Posterior cingulate gyrus (tissue), 11 donors: ENCODE data around the gene FAF2.
A peak's percentile ranks its signal among the peaks of the same experiment; 100 is the strongest.
"Not testable (repeated sequence)": the region's sequence is repeated elsewhere in the genome, so short reads cannot be mapped to it uniquely, and the experiment has no call there.

Experiments
- DNase-seq, 10 donors: peaks; one replicate each; pipeline versions ENCODE4 v3.0.0 to v3.0.0-alpha.2; 2020 to 2021; ENCODE audit warnings: mixed read lengths in 3 of 10
- intact Hi-C: fragments of 100-400 bp; cut with DNase I; formaldehyde crosslinking; loops from one replicate; pipeline ENCODE4 v1.15.1; 2023

The FAF2 gene

DNA sequence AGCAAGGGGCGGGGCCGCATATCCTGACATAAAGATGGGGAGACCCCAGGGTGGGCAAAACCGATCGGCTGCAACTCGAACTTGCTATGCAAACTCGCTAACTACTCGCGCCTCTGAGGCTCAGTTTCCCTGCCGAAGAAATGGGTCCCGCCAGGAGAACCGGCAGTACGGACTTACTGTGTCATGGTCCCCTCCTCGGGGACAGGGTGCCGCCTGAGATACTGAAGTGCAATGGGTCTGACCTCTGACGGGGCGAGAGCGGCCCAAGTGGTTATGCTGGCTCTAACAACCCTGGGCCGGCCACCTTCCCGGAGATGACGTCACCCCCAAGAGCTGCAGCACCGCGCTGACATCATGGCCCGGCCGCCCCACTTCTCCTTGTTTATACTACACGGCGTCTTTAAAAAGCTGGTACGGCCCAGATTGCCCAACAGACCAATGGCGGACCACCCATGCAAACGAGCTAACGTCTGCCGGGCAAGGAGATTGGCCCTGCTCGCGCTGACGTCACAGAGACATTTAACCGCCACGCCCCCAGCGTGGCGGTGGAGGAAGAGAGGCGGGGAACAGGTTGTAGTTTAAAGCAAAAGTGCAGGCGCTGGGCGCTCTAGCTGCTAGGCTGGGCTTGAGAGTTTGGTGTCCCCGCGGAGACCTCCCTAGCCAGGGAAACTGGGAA is 89.5 kb downstream of the FAF2 start:
- intact Hi-C loops = loop anchor here (1.0 to 10.0 kb wide), 2 partner anchors 89 to 153 kb away; partner anchors contain the start of genes FAF2, HIGD2A and NOP16
- DNase-seq = peak; percentile 97 to 100 (median 99)

- intact Hi-C loops = loop anchor here (10.0 kb wide), 1 partner anchor 154 kb away; the partner anchor contains the start of genes HIGD2A and NOP16
- no peak for DNase-seq
Measured at GRCh38 chr5:176538230-176538988, 90.2 kb downstream of the FAF2 start.

- intact Hi-C loops = loop anchor here (10.0 kb wide), 1 partner anchor 154 kb away; the partner anchor contains the start of genes HIGD2A and NOP16
- DNase-seq = no peak
Measured at GRCh38 chr5:176538989-176539384, 90.8 kb downstream of the FAF2 start.

GRCh38 chr5:176540476-176540899 is 92.3 kb downstream of the FAF2 start:
- intact Hi-C loops = no loop called here
- peak in 1 of 10 donors; percentile 50 for DNase-seq

- DNase-seq = no peak
Measured at GRCh38 chr5:176540956-176541337, 92.8 kb downstream of the FAF2 start.

GRCh38 chr5:176541338-176542134 is 93.4 kb downstream of the FAF2 start:
- DNase-seq = peak in 1 of 10 donors; percentile 84
- intact Hi-C loops = no loop called here

More at GRCh38 chr5:176540956-176541337, 92.8 kb downstream of the FAF2 start:
- intact Hi-C loops = no loop called here

DNA sequence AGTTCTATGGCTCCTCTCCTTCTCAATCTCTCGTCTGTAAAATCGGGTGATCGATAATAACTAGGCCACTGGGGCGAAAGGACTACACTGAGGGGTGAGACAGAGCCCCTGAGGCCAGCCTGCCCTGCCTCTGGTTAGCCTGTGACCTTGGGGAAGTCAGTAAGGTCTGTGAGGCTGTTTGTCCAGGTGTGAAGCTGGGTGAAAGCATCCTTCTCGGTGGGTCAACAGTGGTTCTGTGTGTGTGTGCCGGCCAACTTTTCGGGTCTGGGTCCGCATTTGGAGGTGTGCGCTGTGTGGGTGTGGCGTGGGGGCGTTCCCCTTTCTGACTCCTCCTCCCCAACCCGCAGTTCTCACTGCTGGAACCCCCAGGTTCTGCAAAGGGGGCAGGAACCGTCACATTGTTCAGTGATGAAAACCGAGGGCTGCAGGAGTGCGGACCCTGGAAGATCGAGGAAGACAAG is 94.0 kb downstream of the FAF2 start:
- intact Hi-C loops = no loop called here

DNA sequence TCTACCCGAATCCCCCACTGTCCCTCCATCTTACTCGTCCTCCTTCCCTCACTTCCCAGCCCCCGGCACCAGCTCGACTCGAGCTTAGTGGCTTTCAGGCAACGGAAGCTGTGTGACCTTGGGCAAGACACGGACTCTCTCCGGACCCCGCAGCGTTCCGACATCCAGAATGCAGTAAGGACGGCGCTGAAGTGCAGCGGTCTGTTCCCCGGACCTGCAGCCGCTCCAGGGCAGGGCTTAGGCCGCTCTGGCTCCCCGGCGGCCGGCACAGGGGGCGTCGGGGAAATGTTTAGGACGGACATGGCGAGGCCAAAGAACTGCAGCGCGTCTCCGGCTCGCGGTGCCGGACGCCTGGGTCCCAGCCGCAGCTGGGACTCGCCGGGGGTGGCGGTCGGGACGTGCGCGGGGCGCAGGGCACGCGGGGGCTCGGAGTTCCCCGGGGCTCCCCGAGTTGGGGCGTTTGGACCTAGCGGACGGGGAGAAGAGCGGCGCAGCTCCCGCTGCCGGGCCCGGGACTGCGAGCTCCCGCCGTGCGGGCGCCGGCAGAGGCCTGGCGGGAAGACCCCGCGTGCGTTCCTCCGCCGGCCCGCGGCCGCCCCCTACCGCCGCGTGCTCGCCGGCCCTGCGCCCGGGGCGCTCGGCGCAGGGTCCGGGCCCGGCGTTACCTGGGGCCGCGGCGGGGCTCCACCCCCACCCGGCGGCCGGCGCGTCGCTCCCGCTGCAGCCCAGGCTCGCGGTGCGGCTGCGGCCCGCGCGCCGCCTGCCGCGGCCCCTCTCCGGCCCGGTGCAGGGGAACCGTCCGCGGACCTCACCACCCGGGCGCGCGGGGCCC is 94.6 kb downstream of the FAF2 start:
- peak in 3 of 10 donors; percentile 27 to 87 (median 75) for DNase-seq
- intact Hi-C loops = loop anchor here (1.0 kb wide), 1 partner anchor 127 kb away; the partner anchor contains the start of gene CLTB

More for the DNA sequence above, 94.0 kb downstream of the FAF2 start:
- DNase-seq = peak in 1 of 10 donors; percentile 75

DNA sequence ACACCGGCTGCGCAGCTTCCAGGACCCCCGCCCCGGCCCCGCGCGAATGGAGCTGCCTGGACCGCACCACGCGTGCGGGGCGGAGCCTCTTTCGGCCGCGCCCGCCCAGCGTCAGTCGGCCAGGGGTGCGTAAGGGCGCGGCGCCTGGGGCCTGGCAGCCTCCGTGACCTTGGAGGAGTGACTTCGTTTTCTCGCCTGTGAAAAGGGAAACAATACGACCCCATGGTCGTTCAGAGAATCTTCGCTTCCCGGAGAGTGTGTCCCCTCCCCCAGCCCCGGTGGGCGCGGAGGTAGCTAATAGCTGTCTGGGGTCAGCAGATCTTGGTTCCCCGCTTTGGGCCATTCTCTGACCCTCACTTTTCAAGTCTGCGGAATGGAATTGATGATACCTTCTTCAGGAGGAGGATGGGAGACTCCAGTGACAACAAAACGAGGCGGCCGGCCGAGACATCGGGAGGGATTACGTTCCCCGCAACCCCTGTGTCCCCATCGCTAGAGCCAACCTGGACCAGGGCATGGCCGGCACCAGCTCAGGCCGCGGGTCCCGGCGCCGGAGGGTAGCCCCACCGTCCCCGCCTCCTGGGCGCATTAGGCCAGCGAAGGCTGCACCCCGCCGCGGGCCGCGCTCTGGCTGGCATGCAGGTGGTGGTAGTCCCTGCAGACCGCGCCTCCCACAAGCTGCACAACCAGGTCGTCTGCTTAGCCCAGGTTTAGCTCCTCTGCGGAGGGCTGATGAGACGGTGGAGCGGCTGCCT is 95.4 kb downstream of the FAF2 start:
- DNase-seq = peak in 9 of 10 donors; percentile 54 to 94 (median 63)
- intact Hi-C loops = loop anchor here (1.0 kb wide), 1 partner anchor 127 kb away; the partner anchor contains the start of gene CLTB

DNA sequence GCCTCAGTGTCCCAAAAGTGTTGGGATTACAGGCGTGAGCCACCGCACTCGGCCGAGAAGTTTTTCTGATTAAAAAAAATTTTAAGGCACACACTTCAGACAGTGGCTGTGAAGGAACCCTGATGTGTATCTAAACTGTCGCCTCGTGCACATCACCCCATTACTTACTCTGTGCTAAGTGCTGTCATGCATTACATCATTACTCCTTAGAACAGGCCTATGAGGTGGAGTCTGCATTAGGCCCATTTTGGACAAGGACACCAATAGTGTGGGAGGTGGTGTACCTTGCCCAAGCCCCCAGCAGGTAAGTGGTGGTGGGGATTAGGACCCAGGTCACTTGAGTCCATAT is 97.2 kb downstream of the FAF2 start:
- no peak for DNase-seq
- intact Hi-C loops = no loop called here

- intact Hi-C loops = no loop called here
- peak in 1 of 10 donors; percentile 54 for DNase-seq
Measured at GRCh38 chr5:176545737-176546509, 97.7 kb downstream of the FAF2 start.

DNA sequence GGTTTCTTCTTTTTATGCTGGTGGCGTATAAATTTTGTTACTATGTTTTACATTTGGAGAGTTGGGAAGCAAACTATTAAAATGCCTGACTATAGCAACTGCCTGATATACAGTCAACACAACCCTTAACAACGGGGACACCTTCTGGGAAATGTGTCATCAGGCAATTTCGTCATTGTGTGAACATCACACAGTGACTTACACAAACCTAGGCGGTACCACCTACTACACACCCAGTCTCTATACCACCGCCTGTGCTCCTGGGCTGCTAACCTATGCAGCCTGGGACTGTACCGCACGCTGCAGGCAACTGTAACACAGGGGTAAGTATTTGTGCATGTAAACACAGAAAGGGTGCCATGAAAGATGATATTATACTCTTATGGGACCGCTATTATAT is 99.6 kb downstream of the FAF2 start:
- DNase-seq = no peak
- intact Hi-C loops = no loop called here

DNA sequence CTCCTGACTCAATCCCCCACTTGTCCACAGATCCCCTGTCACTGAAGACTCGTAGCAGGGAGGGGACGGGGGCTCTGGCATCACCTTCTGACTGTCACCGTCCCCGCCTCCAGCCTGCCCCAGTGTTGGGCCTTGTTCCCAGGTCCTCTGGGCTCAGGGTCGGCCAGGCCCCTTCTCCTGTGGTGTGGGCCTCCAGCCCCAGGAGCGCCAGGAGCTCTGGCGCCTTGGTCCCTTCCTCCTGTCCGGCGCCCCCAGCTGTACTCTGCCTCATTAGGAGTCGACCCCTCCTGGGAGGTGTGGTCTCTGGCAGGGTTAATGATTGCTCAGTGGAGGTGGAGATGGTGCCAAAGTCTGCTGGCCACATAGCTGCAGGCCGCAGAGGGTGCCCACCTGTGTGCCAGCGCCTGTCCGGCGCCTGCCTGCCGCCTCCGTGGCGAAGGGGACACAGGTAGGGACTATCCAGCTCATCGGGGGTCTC is 100.8 kb downstream of the FAF2 start, which contains the start of gene CDHR2:
CDHR2 (plus strand) TSS at position 376 of the 478 bp plus-strand sequence. CDS start 16,011 bp downstream, outside the sequence.
- intact Hi-C loops = no loop called here
- no peak for DNase-seq

DNA sequence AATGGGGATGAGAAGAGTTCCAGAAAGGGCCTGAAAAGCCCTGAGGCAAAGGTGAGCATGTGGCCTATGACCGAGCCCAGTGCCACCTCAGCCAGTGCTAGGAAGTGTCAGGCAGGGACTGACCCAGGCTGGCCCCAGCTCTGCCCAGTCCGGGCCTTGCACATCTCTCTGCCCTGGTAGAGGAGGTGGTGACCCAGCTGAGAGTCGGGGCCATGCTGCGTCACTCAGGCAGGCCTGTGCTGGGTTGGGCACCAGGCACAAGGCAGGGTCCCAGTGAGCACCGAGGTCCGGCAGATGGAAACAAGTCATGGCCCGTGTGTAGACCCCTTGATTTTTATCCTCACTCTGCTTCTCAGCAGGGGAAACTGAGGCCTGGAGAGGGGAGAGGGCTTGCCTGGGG is 101.7 kb downstream of the FAF2 start:
- DNase-seq = no peak

DNA sequence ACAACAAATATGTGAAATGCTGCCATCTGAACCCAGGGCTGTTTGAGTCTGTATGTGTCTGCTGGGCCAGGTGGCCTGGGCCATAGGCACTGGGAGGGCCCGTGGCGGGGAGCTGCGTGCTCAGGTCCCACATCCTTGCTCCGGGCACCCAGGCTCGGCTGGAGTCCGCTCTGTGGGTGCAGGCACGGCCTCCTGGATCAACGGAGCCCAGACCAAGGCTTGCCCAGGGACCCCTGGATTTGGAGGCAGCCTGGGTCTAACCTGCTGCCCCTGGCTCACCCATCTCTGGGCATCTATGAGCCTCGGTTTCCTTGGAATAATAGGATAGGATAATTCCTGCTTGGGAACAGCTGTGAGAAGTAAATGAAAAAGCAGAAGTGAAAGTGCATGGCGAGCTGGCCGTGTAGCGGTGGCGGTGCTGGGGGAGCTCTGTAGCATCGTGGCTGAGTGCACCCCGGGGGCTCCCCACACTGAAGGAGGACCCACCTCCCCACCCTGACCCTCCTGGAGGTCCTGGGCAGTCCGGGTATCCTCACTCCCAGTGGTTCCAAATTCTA is 102.2 kb downstream of the FAF2 start:
- intact Hi-C loops = no loop called here
- peak in 1 of 10 donors; percentile 57 for DNase-seq

More for the DNA sequence above, 101.7 kb downstream of the FAF2 start:
- intact Hi-C loops = no loop called here

DNA sequence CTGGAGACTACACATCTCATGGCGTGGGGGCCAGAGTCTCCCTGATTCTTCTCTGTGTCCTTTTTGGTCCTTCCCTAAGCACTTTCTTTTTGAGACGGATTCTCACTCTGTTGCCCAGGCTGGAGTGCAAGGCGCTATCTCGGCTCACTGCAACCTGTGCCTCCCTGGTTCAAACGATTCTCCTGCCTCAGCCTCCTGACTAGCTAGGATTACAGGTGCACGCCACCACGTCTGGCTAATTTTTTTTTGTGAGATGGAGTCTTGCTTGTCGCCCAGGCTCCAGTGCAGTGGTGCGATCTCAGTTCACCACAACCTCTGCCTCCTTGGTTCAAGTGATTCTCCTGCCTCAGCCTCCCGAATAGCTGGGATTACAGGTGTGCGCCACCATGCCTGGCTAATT is 102.8 kb downstream of the FAF2 start:
- intact Hi-C loops = not testable (repeated sequence)
- DNase-seq = peak in 1 of 10 donors; percentile 59

- DNase-seq = no peak
- intact Hi-C loops = no loop called here
Measured at GRCh38 chr5:176552332-176552869, 104.2 kb downstream of the FAF2 start.
